Anterior cingulate cortex (tissue), 58 donors: ENCODE data around the gene RAVER1.
"Not testable (repeated sequence)": the region's sequence is repeated elsewhere in the genome, so short reads cannot be mapped to it uniquely, and the experiment has no call there.

Source experiments
- DNase-seq, 58 donors: peaks; one replicate each; lab custom pipeline; 2025; lab: John Stamatoyannopoulos, UW

Gene RAVER1

DNA sequence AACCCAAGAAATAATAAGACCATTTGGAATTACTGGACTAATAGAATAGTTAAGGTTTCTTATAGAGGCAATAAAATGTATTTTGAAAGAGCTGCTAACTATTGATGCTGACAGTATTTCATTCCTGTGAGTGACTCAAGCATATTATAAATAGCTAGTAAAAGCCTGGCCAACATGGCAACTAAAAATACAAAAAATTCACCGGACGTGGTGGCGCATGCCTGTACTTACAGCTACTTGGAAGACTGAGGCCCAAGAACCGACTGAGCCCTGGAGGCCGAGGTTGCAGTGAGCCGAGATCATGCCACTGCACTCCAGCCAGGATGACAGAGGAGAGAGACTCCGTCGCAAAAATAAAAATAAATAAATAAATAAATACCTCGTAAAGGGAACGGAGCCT lies 11.5 kb upstream of the RAVER1 start:
- peak in 10 of 58 donors; percentile 5 to 29 (median 11) for DNase-seq

DNA sequence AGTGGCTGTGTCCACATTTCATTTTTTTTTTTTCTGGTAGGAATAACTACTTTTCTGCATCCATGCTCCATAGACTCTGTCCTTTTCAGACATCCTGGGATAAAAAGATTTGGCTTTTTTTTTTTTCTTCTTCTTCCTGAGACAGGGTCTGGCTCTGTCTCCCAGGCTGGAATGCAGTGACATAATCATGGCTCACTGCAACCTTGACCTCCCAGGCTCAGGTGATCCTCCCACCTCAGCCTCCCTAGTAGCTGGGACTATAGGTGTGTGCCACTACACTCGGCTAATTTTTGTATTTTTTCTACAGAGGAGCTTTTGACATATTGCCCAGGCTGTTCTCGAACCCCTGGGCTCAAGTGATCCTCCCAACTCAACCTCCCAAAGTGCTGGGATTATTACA lies 10.2 kb upstream of the RAVER1 start:
- DNase-seq: no peak

DNA sequence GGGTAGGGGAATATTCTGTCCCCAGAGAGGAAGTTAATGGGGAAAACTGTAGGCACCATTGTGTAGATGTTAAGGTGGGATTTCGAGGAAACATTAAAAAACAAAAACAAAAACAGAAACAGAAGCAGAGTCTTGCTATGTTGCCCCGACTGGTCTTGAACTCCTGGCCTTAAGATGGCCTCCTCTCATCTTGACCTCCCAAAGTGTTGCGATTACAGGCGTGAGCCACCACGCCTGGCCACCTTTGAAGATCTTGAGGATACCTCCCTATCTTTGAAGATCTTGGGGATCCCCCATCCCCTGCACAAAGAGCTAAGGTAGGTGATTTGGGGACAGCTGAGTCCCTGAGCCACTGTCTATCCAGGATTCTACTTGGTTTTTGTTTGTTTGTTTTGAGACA lies 6.6 kb upstream of the RAVER1 start:
- DNase-seq: no peak

DNA sequence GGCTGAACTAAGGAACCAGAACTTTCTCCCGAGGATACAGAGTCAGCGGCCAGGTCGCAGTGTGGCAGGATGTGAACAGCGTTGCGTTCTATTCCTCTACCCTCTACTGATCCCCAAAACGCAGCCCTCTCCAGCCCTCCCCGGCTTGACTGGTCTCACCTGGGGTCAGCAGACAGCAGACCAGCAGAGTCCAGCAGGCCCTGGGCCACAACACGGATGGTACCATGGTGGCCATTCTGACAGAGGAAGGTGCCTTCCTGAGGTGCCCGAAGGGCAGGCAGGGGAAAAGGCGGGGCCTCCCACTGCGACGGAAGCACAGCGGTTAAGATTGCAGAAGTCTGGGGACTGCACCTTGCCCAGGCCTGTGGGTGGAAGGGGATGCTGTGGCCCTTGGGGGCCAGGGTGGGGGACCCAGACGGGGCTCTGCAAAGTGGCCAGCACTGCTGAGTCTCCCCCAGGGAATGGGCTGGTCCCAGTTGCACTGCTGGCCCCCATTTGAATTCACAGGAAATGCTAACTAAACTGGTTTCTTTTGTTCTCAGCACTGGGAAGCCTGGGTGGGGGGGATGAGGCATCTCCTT lies 6.1 kb upstream of the RAVER1 start, which contains the start of gene ICAM3:
Gene ICAM3 (minus strand): TSS at position 245 of the 581 bp plus-strand sequence. CDS start 10 bp downstream, at position 235.
- no peak for DNase-seq

DNA sequence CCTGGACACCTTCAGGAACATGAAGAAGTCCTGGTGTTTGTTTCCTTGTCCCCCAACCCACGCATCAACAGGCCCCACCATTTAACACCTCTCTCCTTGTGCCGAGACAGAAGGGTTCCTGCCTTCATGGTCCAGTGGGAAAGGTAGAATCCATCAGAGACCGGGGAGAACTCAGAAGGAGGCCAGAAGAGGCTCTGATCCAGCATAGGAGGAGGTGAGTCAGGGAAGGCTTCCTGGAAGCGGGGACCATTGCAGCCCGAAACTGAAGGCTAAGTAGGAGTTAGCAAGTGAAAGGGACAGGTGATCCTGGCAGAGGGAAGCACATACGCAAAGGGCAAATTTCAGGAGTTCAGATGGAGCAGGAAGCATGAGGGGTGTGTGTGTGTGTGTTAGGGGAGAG lies 5.6 kb upstream of the RAVER1 start:
- no peak for DNase-seq

DNA sequence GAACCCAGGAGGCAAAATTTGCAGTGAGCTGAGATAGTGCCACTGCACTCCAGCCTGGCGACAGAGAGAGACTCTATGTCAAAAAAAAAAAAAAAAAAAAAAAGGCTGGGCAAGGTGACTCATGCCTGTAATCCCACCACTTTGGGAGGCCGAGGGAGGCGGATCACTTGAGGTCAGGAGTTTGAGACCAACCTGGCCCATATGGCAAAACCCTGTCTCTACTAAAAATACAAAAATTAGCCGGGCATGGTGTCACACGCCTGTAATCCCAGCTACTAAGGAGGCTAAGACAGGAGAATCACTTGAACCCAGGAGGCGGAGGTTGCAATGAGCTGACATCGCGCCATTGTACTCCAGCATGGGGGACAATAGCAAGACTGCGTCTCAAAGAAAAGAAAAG lies 3.4 kb upstream of the RAVER1 start:
- DNase-seq: not testable (repeated sequence)

DNA sequence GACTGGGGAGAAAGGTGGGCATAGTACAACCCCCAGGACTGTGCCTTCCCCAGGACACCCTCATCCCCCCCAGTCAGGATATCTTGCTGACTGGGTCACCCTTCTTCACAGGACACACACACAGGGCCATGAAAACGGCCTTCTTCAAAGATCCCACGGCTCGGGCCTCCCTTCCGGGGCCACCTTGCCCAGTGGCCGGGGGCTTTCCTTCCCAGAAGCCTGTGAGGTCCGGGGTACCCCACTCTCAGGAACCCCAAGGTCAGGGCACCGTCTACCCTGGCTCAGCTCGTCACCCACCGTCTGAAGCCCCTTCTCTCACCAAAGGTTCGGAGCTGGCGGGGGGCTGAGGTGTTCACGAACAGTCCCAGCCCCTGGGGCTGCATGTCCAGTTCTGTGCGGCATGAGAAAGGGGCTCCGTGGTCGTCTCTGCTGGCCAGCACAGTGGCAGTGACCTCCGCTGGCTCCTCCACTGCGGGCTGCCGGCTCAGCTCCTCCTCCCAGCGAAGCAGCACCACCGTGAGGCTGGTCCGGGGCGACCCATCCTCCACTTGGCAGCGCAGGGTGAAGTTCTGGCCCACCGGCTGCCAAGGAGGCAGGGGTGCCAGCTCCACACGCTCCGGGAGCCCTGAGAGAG lies 2.1 kb upstream of the RAVER1 start:
- peak in 19 of 58 donors; percentile 0 to 54 (median 13) for DNase-seq

DNA sequence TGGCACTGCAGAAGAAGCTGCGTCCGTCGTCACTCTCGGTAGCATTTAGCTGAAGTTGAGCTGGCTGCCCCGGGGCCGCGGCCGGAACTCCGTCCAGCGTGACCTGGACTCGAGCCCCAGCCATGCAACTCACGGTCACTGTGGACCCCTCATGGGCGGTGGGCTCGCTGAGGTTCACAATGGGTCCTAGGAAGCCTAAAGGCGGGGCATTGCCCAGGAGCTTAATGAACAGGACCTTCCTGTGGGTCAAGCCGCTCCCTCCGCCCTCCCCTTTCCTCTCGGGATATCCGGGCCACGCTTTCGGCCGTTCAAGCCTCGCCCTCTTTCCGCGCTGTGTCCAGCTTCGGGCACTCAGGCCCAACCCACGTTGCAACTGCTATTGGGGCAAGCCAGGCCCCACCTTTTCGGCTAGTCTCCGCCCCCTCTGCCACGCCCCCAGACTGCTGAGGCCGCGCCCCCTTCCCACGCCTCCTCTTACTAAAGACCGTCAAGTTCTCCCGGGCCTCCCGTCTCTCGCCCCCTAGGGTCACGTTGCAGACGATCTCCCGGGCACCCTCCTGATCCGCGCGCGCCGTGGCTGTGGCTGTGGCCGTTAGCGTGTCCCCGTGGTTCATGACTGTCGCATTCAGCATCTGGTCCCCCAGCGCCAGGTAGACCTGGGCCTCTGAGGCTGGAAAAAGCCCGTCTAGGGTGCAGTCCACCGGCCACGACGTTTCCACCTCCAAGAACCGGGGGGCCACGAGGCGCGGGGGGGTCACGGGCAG lies 1.4 kb upstream of the RAVER1 start:
- DNase-seq: peak in 52 of 58 donors; percentile 8 to 82 (median 64)

DNA sequence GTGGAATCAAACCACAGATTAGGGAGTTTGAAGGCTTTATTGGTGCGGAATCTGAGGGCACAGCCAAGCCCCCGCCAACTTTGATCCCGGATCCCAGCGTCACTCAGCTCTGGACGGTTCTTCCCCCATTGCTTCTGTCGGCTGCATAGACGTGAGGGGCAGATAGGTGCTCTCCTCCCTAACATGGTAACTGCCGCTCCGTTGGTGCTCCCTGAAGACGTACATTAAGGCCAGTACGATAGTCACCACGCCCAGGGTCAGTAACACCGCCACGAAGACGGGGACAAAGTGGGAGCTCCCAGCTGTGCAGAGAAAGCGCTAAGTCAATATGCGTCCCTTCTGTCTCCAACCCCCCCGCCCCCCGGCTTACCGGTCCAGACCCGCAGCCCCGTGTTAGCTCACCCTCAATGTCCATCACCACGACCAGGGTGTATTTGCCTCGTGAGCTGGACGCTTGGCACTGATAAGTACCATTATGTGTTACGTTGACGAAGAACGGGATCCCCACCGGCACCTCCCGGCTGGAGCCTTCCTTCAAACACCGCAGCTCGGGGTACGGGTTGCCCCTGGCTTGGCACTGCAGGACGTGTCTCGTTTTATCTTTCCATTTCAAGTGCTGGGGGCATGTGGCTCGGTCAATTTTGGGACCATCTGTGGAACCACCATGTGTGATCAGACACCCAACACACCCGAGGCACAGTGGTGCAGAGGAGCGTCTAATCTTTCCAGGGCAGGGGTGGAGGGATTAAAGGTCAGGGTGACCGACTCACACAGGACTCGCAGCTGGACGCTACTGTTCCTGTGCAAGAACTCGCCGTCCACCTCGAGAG lies 644 bp upstream of the RAVER1 start:
- peak in 1 of 58 donors; percentile 50 for DNase-seq

DNA sequence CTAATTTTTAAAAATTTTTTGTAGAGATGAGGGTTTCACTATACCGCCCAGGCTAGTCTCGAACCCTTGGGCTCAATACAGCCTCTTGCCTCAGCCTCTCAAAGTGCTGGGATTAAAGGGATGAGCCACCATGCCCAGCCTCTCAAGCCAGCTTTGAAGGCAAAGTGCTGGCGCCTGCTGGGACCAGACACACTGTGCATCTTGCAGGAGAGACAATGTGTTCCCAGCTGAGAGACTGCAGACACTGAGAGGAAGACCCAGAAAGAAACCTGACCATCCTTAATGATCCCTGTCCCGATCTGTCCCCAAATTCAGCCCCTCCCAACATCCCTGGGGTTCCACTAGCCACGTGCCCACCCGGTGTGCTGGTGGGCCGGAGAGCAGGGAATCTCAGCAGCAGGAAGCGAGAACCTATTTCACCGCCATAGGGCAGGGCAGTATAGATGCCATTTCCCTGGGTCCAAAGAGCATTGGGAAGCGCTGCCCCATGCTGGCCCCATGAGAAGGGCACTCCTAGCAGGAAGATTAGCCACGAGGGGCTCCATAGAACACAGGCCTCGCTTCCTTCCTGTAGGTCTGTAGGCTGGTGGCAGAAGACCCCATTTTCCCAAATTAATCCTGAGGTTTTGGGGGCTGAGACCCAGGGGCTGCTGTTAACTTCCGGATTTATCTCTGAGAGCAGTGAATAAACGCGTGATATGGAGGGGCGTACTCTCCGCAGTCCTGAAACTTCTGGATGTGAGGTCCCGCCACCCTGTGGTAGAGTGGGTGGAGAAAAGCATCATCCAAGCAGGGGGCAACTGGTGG lies 968 bp downstream of the RAVER1 start:
- peak in 1 of 58 donors; percentile 5 for DNase-seq

DNA sequence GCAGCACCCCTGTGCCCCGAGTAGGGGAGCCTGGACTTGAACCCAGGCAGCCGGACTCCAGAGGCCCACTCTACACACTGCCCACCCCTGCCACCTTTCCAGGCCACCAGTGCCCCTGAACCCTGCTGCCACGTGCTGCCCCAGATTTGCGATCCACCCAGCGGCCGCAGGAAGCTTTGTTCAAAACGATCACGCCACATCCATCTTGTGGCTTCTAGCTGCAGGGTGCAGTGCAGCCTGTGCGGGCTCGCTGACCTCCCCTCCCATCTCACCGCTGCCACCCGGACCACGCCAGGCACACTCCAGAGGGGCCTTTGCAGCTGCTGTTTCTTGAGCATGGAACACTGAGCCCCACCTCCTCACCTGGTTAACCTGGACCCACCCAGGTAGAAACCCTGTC lies 3.8 kb downstream of the RAVER1 start:
- no peak for DNase-seq

DNA sequence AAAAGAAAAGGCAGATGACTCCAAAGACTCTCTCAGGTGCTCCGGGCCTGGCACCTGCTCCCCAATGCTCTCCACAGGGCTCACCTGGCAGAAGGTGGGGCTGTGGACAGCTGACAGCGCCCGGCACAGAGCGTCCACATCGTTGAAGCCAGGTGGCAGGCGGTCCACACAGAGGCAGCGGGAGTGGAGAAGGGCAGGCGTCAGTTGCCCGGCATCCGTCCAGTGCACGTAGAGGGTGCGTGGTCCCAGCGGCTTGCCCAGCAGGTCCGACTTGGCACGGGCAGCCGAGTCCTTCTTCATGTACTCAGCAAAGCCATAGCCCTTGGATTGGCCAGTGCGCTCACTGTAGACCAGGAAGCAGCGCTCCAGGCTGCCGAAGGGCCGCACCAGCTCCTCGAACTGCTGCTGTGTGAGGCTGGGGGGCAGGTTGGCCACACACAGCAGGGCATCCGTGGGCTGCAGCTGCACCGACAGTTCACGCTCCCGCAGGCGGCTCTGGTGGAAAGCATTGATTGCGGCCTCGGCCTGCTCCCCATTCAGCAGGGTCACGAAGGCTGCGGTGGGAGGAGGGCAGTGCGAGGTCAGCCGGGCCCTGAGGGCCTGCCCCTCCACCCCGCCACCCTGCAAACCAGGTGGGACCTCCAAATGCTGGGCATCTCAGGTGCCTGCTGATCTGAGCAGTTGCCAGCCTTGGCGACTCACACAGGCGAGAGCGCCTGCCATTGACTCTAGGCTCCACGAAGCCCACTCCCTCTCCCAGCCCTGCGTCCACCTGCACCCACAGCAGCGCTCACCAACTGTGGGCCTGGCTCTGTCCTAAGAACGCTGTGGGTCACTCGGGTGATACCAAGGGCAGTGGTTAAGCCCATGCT lies 4.5 kb downstream of the RAVER1 start:
- no peak for DNase-seq

DNA sequence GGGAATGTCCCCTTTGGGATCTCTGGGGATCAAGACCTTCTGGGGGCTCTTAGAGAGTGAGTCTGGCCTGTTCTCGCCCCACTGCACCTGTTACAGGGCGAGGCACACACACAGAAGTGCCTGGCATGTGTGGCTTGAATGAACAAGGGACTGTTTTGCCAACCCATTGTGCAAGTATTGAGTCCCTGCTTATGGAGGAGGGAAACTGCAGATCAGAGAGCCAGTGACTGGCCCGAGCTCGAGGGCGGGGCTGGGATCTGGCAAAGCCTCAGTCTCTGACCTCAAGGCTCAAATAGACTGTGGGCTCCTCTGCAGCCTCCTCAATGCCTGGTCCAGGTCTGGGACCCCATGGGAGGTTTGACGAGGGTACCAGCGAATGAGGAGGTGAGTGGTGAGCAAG lies 5.5 kb downstream of the RAVER1 start:
- no peak for DNase-seq

DNA sequence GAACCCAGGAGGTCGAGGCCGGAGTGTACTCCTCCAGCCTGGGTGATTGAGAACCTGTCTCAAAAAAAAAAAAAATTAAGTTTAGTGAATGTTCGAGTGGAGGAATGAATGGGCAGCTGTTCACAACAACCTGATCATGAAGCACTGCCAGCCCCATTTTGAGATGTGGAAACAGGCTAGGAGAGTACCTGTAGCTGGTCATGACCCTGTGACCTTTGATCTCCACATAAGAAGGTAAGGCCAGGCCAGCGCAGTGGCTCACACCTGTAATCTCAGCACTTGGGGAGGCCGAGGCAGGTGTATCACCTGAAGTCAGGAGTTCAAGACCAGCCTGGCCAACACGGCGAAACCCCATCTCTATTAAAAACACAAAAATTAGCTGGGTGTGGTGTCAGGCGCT lies 7.6 kb downstream of the RAVER1 start:
- DNase-seq: no peak

DNA sequence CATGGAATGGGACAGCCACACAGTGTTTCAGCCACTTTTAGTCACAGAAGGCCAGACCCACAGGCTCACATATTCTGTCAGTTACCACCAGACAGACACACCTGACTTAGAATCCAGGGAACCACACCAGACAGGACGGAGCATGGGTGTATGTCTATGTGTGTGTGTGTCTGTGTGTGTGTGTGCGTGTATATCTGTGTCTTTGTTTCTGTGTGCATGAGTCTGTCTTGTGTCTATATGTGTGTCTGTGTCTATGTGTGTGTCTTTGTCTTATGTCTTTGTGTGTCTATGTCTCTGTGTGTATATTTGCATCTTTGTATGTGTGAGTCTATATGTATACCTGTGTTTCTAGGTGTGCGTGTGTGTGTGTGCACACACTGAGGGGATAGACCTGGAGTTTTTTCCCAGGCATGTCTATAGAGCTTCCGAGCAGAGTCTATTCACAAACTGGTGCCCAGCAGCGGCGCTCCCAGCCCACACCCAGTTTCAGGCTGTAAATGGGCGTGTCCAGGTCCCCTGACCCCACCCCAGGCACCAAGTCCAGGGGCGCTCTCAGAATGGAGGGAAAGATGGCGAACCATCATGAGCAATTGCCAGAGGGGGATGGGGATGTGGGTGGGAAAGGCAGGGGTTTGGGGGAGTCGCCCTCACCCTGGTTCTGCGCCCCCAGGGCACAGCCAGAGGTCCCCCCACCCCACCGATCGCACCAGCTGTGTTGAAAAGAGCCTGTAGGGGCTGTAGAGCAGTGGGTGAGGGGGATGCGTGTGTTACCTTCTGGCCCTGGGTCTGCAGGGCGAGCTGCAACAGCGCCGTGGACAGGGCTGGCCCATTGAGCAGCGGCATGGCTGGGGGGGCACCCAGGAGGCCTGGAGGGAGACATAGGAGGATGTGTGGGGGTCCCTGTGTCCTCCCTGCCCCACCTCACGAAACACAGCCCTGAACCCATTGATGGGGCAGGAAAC lies 11.2 kb downstream of the RAVER1 start:
- DNase-seq: no peak

DNA sequence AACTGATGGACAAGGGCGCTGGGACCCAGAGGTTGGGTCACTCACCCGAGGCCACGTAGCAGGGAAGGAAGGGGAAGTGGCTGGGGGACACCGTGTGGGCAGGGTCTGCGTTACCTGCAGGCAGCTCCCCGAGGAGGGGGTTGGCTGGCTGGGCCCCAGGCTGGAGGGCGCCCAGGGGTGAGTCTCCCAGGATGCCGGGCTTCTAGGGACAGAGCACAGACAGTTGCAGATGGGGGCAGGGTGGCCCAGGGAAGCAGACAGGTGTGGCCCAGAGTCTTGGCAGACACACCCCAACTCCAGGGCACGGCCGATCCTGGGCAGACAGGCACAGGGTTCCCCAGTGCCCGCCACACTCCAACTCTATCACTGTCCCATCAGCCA lies 11.9 kb downstream of the RAVER1 start:
- DNase-seq: no peak

DNA sequence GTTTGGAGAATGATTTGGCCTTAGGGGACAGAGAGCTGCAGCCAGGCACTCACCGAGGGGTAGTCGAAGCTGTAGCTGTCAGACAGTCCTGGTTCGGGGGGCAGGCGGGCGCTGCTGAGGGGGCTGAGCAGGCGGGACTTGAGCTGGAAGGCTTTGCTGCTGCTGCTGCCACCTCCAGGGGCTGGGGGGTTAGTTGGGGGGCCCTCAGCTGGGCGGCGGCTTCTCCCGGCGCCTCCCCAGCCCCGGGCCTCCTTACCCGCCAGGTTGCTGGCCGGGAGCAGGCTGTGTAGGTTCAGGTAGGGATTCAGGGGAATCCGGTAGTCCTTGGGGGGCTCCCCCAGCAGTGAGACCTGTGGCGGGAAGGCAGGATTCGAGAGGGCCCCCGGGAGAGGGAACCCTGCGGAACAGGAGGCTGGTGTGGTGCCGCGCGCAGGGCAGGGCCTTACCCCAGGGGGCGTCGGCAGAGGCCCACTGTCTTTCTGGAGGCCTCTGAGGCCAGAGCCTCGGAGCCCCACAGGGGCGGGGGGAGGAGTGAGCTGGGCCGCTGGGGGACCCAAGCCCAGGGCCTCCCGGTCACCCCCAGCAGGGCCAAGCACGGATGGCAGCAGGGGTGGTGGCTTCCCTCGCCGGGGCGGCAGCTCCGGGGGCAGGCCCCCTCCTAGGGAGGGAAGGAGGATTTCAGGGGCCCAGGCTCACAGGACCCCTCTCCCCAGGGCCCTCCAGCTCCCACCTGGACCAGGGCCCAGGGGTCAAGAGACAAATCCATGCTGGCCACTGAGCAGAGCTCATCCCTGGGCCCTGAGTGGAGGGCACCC lies 12.5 kb downstream of the RAVER1 start:
- DNase-seq: no peak
